NOMO-1 treated with DMSO at 0.1 percent for 48 hours (cell line): ENCODE results near the gene GCA.

Source experiments
- DNase-seq: peaks from one replicate; lab custom pipeline; 2025; ENCODE audit not compliant: unreplicated experiment; lab: John Stamatoyannopoulos, UW

GCA gene

GRCh38 chr2:162343824-162344616 lies at the start of gene GCA:
GCA (plus strand) TSS chr2:162344132; CDS start chr2:162344249, 117 bp downstream.
- DNase-seq = peak; percentile 98

GRCh38 chr2:162295009-162295408 lies 48.9 kb upstream of the GCA start:
- DNase-seq = no peak

GRCh38 chr2:162297925-162298552 lies 45.9 kb upstream of the GCA start:
- peak; percentile 71 for DNase-seq

- no peak for DNase-seq
Measured at GRCh38 chr2:162298669-162299335, 45.1 kb upstream of the GCA start.

GRCh38 chr2:162300266-162300665 lies 43.7 kb upstream of the GCA start:
- DNase-seq = no peak

- peak; percentile 66 for DNase-seq
Measured at GRCh38 chr2:162301151-162301804, 42.7 kb upstream of the GCA start.

- DNase-seq = no peak
Measured at GRCh38 chr2:162301877-162302276, 42.1 kb upstream of the GCA start.

- no peak for DNase-seq
Measured at GRCh38 chr2:162305901-162306300, 38.0 kb upstream of the GCA start.

- no peak for DNase-seq
Measured at GRCh38 chr2:162308747-162309503, 35.0 kb upstream of the GCA start.

- no peak for DNase-seq
Measured at GRCh38 chr2:162312853-162313252, 31.1 kb upstream of the GCA start.

GRCh38 chr2:162315938-162316337 lies 28.0 kb upstream of the GCA start:
- no peak for DNase-seq

GRCh38 chr2:162316590-162316989 lies 27.3 kb upstream of the GCA start:
- DNase-seq = no peak

- no peak for DNase-seq
Measured at GRCh38 chr2:162317058-162317742, 26.7 kb upstream of the GCA start.

GRCh38 chr2:162317861-162318327 lies 26.0 kb upstream of the GCA start:
- peak; percentile 40 for DNase-seq

GRCh38 chr2:162318328-162319180 lies 25.4 kb upstream of the GCA start, which contains the start of gene IFIH1:
IFIH1 (minus strand) TSS chr2:162318684; CDS start chr2:162318307, 377 bp downstream.
- peak; percentile 81 for DNase-seq

GRCh38 chr2:162320864-162321517 lies 22.9 kb upstream of the GCA start:
- DNase-seq = no peak

GRCh38 chr2:162324953-162325352 lies 19.0 kb upstream of the GCA start:
- no peak for DNase-seq

- no peak for DNase-seq
Measured at GRCh38 chr2:162327134-162327769, 16.7 kb upstream of the GCA start.
